ENCODE results near the gene WDR35.

Gene WDR35

DNA sequence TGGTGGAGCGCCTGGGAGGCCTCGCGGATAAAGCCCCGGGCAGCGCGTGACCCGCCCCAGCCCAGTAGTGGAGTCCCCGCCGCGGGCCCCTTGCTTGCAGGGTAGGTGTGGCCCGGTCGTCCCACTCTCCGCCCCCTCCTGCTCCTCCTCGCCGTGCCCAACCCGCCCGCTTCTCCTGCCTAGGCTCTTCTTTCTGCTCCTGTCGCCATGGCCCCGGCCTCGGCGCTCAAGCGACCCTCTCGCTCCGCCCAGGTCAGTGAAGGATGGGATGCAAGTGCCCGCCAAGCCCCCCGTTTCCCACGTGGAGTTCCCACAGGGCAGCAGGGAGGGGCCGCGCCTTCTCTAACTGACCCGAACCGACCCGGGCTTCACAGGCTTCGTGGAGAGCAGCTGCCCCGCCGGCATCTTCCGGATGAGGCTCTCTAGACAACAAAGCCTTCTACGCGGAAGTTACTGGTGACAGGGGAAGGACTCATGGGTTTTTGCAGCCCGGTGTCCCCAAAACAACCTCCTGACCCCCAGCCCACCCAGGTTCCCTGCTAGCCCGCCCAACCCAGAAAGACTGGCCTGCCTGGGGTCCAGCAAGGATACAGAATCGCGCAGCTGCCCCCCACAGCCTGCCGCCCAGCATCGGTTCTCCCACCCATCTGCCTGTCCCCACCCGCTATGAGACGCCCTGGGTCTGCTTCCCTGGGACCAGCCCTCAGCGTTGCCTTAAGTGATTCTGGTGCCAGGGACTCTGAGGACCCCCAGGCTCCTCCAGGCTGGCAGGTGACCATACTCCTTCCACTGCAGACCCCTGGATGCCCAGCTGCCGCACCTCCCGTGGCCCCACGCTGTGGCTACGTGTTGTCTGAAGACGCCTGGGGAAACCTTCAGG, 121.0 kb downstream of the WDR35 start:
- no peak for FAIRE-seq

GRCh38 chr2:19868224-19868623, 121.7 kb downstream of the WDR35 start:
- no peak for FAIRE-seq

- no peak for FAIRE-seq
These were observed 123.1 kb downstream of the WDR35 start for GRCh38 chr2:19866771-19867170.

DNA sequence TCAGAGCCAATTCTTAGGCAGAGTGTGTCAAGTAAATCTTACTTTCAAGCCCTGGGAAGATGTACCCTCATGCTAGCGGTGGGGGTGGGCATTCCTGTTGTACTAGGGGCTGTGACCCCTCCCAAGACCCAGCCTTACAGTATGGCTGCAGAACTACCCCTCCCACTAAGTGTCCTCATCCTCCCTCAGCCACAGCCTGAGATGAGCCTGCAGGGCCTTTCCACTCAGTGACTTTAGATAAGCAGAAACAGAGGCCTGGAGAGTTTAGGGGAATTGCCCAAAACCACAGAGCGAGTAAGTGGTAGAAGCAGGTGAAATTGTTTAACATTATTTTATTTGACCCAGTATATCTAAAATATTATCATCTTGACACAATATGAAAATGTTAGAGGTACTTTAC, 124.8 kb downstream of the WDR35 start:
- FAIRE-seq: no peak

- FAIRE-seq: no peak
These were observed 125.5 kb downstream of the WDR35 start for GRCh38 chr2:19864381-19864780.

DNA sequence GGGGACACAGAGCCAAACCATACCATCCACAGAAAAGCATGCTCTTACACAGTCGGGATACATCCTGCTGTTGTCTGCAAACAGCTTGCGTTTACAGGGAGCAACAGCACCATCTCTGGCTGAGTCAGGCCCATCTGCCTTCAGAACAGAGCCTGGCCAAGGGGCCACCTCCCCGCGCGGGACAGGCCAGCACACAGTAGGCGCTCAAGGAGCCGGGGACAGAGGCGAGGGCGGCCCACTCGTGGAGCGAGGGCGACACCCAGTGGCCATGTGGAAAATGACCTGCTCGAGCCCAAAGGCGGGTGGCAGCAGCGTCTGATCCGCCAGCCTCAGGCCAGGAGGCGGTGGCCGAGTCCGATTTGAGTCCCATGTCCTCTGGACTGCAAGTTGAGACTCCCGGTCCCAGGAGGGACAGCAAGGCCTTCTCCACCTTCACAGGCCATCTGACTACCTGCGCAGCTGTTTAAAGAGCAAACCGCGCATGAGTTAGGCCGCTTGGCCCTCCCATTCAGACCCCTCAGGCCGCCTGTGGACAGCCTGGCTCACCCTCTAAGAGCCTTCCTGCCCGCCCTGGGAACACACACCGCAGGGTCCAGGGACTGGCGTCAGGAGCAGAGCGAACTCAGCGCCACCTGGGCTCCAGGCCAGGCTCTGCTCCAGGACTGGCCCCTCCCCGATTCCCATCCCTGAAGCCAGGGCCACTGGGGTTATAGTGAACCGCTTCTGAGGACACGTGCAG, 126.4 kb downstream of the WDR35 start:
- FAIRE-seq: no peak

DNA sequence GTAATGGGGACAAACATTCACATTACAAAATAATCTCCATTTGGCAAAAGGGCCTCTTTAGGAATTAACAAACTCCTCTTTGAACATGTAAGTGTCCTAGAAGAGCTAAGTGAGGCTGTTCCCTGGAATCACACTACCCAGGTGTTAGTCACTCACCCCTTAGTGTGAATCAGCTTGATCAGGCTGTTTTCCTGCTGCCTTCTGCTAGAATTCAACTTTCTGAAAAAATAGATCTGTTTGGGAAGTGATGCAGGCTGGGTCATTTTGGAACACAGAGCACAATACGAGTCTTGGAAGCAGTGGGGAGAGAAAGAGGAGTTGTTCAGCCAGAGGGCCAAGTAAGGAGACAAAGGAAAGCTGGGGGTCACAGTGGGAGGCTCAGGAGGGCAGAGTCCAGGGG, 128.1 kb downstream of the WDR35 start:
- FAIRE-seq: no peak

Measured in G401.6 (cell line).